Breast epithelium (tissue), 3 donors: ENCODE measurements around the gene SDK1.

Experiments used
- POLR2AphosphoS5 ChIP-seq, 3 donors: sonication (generic); formaldehyde crosslinking; IDR thresholded peaks; one replicate each; pipeline ENCODE4 v1.6.1; 2017; ENCODE audit warnings: antibody characterized with exemption in 3 of 3
- TF ChIP-seq, protein P1 (sequence below), 3 donors: fragments of 450-650 bp; IDR thresholded peaks; one replicate each; pipeline ENCODE4 v1.5.1; 2016 to 2017; ENCODE audit warnings: antibody characterized with exemption in 3 of 3, mild to moderate bottlenecking in 3 of 3, moderate library complexity in 3 of 3

DNA sequence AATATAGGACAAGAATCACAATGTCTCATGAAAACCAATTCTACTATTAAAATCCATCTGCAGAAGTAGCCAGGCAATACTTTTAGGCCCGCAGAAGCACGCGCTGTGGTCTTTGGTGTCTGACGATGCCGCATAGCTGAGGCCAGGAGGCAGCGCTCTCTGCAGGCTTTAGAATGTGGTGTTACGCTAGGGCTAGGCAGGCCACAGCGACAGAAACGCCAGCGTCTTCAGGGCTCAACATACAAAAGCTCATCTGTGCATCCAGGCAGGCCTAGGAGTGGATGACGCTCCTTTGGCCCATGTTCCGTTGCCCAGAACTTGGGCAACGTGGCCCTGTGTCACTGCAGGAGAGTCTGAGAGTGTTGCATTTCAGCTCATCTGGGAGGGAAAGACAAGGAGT is 779.9 kb downstream of the SDK1 start:
- TF ChIP-seq, protein P1, sequence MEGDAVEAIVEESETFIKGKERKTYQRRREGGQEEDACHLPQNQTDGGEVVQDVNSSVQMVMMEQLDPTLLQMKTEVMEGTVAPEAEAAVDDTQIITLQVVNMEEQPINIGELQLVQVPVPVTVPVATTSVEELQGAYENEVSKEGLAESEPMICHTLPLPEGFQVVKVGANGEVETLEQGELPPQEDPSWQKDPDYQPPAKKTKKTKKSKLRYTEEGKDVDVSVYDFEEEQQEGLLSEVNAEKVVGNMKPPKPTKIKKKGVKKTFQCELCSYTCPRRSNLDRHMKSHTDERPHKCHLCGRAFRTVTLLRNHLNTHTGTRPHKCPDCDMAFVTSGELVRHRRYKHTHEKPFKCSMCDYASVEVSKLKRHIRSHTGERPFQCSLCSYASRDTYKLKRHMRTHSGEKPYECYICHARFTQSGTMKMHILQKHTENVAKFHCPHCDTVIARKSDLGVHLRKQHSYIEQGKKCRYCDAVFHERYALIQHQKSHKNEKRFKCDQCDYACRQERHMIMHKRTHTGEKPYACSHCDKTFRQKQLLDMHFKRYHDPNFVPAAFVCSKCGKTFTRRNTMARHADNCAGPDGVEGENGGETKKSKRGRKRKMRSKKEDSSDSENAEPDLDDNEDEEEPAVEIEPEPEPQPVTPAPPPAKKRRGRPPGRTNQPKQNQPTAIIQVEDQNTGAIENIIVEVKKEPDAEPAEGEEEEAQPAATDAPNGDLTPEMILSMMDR (IDR thresholded peaks at IDR 0.05), result no peak
- TF ChIP-seq POLR2AphosphoS5 (IDR thresholded peaks at IDR 0.05), result no peak
